Right lobe of liver (tissue), 4 donors: ENCODE measurements around the gene CCDC185.

Source experiments
- POLR2A ChIP-seq: fragments of 450-650 bp; IDR thresholded peaks from one replicate; pipeline ENCODE4 v1.6.1; 2017; ENCODE audit warnings: antibody characterized with exemption, mild to moderate bottlenecking
- TF ChIP-seq, protein P1 (sequence below), 4 donors: fragments of 200-600 bp in 3 of 4; fragments of 450-650 bp in 1 of 4; IDR thresholded peaks; one replicate each; pipeline versions ENCODE4 v1.5.1 to v1.8.0; 2016 to 2022; ENCODE audit warnings: antibody characterized with exemption in 4 of 4, mild to moderate bottlenecking in 2 of 4
- donor health status: DM: no; HTN: no; CAD: no.
- donor health status: DM: no; HTN: no; CAD: no.
- donor health status: DM: no; HTN: yes; CAD: no.

DNA sequence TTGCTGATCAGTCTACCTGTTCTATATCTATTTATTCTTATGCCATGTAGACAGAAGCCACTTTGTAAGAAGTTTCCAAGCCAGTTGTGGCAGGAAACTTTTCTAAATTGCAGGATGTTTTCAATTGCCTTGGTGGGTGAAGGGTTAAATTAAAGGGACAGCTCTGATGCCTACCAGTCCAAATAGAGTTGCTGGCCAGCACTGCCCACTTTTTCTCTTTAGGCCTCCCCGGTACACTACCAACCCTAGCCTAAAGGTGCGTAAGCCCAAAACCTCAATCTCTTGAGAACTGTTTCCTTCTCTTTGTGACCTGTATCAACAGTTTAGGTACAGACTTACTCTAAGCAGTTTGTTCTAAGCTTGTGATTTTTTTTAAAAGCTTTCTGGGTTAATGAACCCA is 44.8 kb upstream of the CCDC185 start:
- no peak for TF ChIP-seq POLR2A
- TF ChIP-seq, protein P1, sequence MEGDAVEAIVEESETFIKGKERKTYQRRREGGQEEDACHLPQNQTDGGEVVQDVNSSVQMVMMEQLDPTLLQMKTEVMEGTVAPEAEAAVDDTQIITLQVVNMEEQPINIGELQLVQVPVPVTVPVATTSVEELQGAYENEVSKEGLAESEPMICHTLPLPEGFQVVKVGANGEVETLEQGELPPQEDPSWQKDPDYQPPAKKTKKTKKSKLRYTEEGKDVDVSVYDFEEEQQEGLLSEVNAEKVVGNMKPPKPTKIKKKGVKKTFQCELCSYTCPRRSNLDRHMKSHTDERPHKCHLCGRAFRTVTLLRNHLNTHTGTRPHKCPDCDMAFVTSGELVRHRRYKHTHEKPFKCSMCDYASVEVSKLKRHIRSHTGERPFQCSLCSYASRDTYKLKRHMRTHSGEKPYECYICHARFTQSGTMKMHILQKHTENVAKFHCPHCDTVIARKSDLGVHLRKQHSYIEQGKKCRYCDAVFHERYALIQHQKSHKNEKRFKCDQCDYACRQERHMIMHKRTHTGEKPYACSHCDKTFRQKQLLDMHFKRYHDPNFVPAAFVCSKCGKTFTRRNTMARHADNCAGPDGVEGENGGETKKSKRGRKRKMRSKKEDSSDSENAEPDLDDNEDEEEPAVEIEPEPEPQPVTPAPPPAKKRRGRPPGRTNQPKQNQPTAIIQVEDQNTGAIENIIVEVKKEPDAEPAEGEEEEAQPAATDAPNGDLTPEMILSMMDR (IDR thresholded peaks at IDR 0.05): no peak
